ENCODE measurements around the gene CCDC180. TPM values are rescaled to one million over a fixed set of nuclear protein-coding genes. Genes with fewer than 3 reads are reported as not detected.

Gene CCDC180
- total RNA-seq, 1 experiment from 2014 or later, result 7.9 TPM

DNA sequence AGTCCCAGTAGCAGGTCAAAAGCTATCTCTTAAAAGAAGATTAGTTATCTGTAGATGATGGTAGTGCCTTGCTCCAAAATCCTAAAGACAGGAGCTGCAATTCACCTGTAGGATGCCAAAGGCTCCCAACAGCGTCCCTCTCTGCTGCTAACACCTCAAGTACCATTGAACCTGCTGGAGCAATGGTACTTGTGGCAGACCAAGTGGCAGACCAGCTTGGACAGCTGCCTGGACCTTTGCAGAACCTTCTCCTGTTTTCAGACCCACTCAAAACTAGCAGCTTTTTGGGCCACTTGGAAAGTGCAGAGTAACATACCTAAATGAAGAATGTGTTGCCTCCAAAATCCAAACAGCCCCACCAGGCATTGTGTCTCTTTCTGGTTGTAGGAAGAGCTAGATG, 6.9 kb upstream of the CCDC180 start:
- intact Hi-C loops (cut with micrococcal nuclease), result no loop called here
- peaks cover 0 to 7% of the 10 kb centered on the region in 2 experiments; a peak in 1 of 4 replicates for H3K9me3 ChIP-seq (ENCODE audit: control insufficient read depth in 1 of 2, insufficient read depth in 1 of 2, low read depth in 1 of 2, low read length in 2 of 2)
- no peak overlapping the region for H3K4me3 ChIP-seq (replicated peaks in 1 of 2; ENCODE audit: low read depth in 1 of 2, low read length in 2 of 2)
- H3K9me2 ChIP-seq (ENCODE audit: insufficient read depth), result no peaks in the 10 kb centered on the region; the same call in 1 of the 2 replicates
- DNase-seq (ENCODE audit: low read depth, low spot score) (no peak), ATAC-seq (no peak)
- H3K4me2 ChIP-seq (ENCODE audit: low read length), result no peak overlapping the region
- no peak overlapping the region for H2AFZ ChIP-seq (ENCODE audit: low read depth, low read length, poor library complexity, severe bottlenecking)
- BruUV-seq (replicated peaks), result no TSS peak
- H3K9ac ChIP-seq (ENCODE audit: low read length), result no peak overlapping the region
- ChIA-PET RAD21 (ENCODE audit: low non-redundant PET in 1 of 2, low total read pairs in 2 of 2, uncharacterized antibody in 2 of 2, unreplicated experiment in 2 of 2) (no interaction called here), POLR2A (no interaction called here), CTCF (no interaction called here)
- no peaks in the 10 kb centered on the region for H3K4me1 ChIP-seq (ENCODE audit: control insufficient read depth in 1 of 2, insufficient read depth in 2 of 2, low read length in 2 of 2)
- no peaks in the 10 kb centered on the region for H3K79me2 ChIP-seq (ENCODE audit: insufficient read depth, low read length)
- H4K20me1 ChIP-seq (ENCODE audit: insufficient read depth), result no peaks in the 10 kb centered on the region
- H3K27ac ChIP-seq (ENCODE audit: low read depth, low read length), result no peak overlapping the region
- TF ChIP-seq EZH2 (IDR thresholded peaks at IDR 0.05), result no peak
- no peak for TF ChIP-seq CEBPB (IDR thresholded peaks at IDR 0.05; ENCODE audit: low read depth)
- no peak for TF ChIP-seq POLR2A (IDR thresholded peaks at IDR 0.05; ENCODE audit: borderline replicate concordance, extremely low read depth, insufficient read depth, insufficient read length)
- TF ChIP-seq CBX3 (IDR thresholded peaks at IDR 0.05; ENCODE audit: low read depth), result no peak
- TF ChIP-seq, protein P1, sequence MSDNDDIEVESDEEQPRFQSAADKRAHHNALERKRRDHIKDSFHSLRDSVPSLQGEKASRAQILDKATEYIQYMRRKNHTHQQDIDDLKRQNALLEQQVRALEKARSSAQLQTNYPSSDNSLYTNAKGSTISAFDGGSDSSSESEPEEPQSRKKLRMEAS (IDR thresholded peaks at IDR 0.05), result no peak
- TF ChIP-seq, protein P2, sequence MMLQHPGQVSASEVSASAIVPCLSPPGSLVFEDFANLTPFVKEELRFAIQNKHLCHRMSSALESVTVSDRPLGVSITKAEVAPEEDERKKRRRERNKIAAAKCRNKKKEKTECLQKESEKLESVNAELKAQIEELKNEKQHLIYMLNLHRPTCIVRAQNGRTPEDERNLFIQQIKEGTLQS (IDR thresholded peaks at IDR 0.05), result no peak
- no peaks in the 10 kb centered on the region for H3K36me3 ChIP-seq (ENCODE audit: control insufficient read depth in 1 of 2, insufficient read depth in 2 of 2, low read length in 2 of 2)
- no peaks in the 10 kb centered on the region for H3K27me3 ChIP-seq (ENCODE audit: insufficient read depth, low read length)

DNA sequence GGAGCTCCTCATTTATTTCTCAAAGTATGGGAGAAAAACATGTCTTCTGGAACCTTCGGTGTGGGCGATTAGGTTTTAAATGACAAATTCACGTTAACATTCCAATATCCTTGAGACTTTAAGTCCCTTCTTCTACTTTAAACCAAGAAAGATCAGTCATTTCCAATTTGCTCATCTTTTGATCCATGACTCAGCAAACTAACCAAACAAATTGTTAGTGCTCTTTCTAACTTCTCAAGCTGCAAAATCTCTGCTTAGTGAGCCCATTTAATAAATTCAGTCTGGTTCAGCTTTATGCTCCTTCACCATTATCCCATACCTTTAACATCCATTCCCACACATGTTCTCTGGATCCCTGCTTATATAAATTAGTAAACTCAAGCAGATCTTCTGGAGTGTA, 5.5 kb upstream of the CCDC180 start:
- ChIA-PET CTCF (no interaction called here), RAD21 (ENCODE audit: low non-redundant PET in 1 of 2, low total read pairs in 2 of 2, uncharacterized antibody in 2 of 2, unreplicated experiment in 2 of 2) (no interaction called here), POLR2A (no interaction called here)
- Histone ChIP-seq H3K9me2 (ENCODE audit: insufficient read depth) (no peaks in the 10 kb centered on the region; the same call in 1 of the 2 replicates), H3K4me1 (ENCODE audit: control insufficient read depth in 1 of 2, insufficient read depth in 2 of 2, low read length in 2 of 2) (no peaks in the 10 kb centered on the region), H2AFZ (ENCODE audit: low read depth, low read length, poor library complexity, severe bottlenecking) (no peak overlapping the region), H3K36me3 (ENCODE audit: control insufficient read depth in 1 of 2, insufficient read depth in 2 of 2, low read length in 2 of 2) (no peaks in the 10 kb centered on the region), H3K79me2 (ENCODE audit: insufficient read depth, low read length) (no peaks in the 10 kb centered on the region), H4K20me1 (ENCODE audit: insufficient read depth) (no peaks in the 10 kb centered on the region), H3K27ac (ENCODE audit: low read depth, low read length) (no peak overlapping the region), H3K4me3 (replicated peaks in 1 of 2; ENCODE audit: low read depth in 1 of 2, low read length in 2 of 2) (no peak overlapping the region), H3K9ac (ENCODE audit: low read length) (no peak overlapping the region), H3K4me2 (ENCODE audit: low read length) (no peak overlapping the region), H3K27me3 (ENCODE audit: insufficient read depth, low read length) (no peaks in the 10 kb centered on the region), H3K9me3 (ENCODE audit: control insufficient read depth in 1 of 2, insufficient read depth in 1 of 2, low read depth in 1 of 2, low read length in 2 of 2) (peaks cover 0 to 7% of the 10 kb centered on the region in 2 experiments; a peak in 1 of 4 replicates)
- intact Hi-C loops (cut with micrococcal nuclease), result no loop called here
- no TSS peak for BruUV-seq (replicated peaks)
- ATAC-seq, result no peak
- DNase-seq (ENCODE audit: low read depth, low spot score), result no peak
- TF ChIP-seq POLR2A (IDR thresholded peaks at IDR 0.05; ENCODE audit: borderline replicate concordance, extremely low read depth, insufficient read depth, insufficient read length), result no peak
- TF ChIP-seq ZNF274 (IDR thresholded peaks at IDR 0.05; ENCODE audit: low read depth, low read length), result no peak
- TF ChIP-seq, protein P1 (IDR thresholded peaks at IDR 0.05), result no peak
- TF ChIP-seq CTCF (IDR thresholded peaks at IDR 0.05 in 2 of 3, conservative IDR thresholded peaks at IDR 0.05 in 1 of 3; ENCODE audit: borderline replicate concordance in 1 of 3, insufficient read depth in 1 of 3, low read depth in 2 of 3, low read length in 2 of 3), result no peak
- TF ChIP-seq JUND (IDR thresholded peaks at IDR 0.05), result no peak

Data from HCT116 (cell line).